Stimulated activated CD8-positive, alpha-beta memory T cell treated with anti-CD3 and anti-CD28 coated beads, Interleukin-12 subunit alpha, Interleukin-12 subunit beta, amount 100 ng/mL, for 4 hours (primary cell): Measurements from ENCODE around the gene PPCDC.
"Not testable (repeated sequence)": the region's sequence is repeated elsewhere in the genome, so short reads cannot be mapped to it uniquely, and the experiment has no call there.

Experiments used
- DNase-seq: peaks from one replicate; pipeline ENCODE4 v3.0.0-alpha.2; 2020; ENCODE audit warnings: low read depth

The PPCDC gene

GRCh38 chr15:75068748-75069147 is 45.4 kb downstream of the PPCDC start:
- no peak for DNase-seq

DNA sequence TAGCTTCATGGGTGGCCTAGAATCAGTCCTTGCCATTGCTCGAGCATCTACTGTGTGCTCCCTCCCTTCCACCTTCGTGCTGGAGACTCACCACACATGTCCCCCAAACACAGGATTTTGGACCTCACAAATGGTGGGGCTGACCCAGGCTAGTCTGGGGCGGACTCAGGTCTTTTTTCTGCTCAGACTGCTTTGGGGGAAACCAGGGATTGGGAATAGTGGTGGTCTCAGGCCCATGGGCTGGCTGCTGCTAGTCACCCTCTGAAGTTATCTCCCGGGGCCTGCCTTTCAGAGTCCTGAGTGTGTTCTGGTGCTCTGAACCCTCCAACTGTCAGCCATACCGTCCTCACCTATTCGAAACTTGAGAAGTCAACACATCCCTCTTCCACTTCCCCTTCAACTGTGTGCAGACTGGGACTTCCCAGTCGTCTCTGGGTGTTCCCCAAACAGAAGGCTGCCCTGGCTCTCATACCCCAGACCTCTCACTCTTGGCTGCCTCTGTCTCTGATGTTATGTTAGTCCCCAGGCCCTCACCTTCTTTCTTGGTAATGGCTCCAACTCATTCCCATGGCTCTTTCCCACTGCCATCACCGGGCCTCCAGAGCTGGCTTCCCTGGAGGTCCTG is 46.0 kb downstream of the PPCDC start:
- DNase-seq, result no peak

DNA sequence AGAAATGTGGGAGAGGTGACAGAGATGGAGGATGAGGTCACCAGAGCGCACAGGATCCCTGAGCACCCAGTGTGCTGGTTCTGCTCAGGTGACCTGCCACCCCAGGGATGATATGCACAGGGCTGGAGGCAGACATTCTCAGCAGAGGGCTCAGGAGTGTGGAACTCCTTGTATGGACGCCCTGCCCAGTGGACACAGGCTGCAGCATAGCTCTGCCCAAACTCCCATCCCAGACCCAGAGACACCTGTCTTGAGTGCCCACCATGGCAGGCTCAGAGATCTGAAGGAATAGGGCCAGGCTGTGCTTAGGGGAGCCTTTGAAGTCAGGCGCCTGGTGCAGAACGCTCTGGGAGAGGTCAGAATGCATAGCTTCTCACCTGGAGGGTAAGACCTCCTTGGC is 47.3 kb downstream of the PPCDC start:
- no peak for DNase-seq

- DNase-seq, result no peak
These were observed 49.8 kb downstream of the PPCDC start for GRCh38 chr15:75073197-75073596.

- DNase-seq, result no peak
These were observed 52.9 kb downstream of the PPCDC start for GRCh38 chr15:75076277-75076676.

DNA sequence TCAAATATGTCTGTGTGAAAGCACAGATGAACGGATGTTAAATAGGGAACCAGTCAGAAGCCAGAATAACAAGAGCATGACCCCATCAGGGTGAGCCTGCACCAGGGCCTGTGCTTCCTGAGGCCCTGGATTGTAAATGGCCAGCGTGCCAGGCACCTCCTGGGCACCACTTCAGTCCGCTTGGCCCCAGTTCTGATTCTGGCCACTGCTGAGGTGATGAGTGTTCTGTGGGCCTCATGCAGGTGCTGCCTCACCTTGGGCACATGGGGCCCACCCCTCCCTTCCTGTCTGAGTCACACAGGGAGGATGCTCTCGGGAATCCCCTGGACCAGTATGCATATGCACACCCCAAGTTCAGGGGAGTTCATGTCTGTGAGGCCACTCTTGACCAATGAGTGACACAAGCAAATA is 54.2 kb downstream of the PPCDC start:
- DNase-seq, result peak; percentile 10

- DNase-seq, result no peak
These were observed 57.8 kb downstream of the PPCDC start for GRCh38 chr15:75081150-75081549.

GRCh38 chr15:75082689-75083088 is 59.3 kb downstream of the PPCDC start:
- DNase-seq, result no peak

DNA sequence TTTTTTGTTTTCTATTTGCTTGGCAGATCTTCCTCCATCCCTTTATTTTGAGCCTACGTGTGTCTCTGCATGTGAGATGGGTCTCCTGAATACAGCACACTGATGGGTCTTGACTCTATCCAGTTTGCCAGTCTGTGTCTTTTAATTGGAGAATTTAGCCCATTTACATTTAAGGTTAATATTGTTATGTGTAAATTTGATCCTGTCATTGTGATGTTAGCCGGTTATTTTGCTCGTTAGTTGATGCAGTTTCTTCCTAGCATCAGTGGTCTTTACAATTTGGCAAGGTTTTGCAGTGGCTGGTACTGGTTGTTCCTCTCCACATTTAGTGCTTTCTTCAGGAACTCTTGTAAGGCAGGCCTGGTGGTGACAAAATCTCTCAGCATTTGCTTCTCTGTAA is 62.3 kb downstream of the PPCDC start:
- not testable (repeated sequence) for DNase-seq

DNA sequence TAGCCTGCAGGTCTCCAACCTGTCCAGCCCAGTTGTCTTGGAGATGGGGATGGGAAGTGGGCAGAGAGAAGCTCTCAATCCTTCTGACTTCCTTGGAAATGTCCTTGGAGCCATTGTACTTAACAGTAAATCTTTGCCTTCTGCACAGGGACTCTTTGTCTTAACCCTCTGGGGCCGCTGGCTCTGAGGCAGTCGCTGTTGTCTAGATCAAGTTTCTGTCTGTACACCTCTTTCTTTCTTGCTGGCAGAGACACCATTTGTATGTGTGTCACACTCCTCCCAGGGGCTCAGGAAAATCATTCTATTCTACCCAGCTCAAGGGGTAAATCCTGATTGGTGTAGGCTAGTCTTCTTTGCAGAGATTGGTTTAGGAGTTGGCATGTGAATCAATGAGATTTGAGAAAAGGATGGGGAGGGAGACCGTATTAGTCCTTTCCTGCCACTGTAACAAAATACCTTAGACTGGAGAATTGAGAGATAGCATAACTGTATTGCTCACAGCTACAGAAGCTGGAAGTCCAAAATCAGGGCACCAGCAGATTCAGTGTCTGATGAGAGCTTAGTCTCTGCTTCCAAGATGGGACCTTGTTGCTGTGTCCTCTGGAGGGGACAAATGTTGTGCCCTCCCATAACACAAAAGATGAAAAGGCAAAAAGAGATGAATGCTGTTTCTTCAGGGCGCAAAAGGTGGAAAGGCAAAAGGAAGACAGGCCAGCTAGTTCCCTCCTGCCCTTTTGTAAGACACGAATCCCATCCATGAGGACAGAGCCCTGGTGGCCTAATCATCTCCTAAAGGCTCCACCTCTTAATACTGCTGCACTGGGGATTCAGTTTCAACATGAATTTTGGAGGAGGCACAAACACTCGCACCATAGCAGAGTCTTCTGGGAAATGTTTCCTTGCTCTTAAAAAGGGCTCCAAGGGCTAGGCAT is 66.3 kb downstream of the PPCDC start:
- DNase-seq, result no peak

DNA sequence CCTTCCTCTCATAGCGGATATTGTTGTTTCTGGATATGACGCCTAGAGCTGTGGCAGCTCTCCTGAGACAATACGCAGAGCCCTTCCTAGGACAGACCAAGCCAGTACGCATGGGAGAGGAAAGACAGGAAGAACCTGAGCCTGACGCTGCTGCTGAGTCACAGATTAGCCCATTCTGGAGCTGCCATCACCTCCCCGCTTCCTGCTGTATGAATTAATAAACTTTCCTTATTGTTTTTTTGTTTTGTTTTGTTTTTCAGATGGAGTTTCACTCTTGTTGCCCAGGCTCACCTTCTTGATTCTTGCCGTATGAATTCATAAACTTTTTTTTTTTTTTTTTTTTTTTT is 67.0 kb downstream of the PPCDC start:
- DNase-seq, result no peak

- DNase-seq, result no peak
These were observed 68.4 kb downstream of the PPCDC start for GRCh38 chr15:75091814-75092213.

- DNase-seq, result not testable (repeated sequence)
These were observed 71.6 kb downstream of the PPCDC start for GRCh38 chr15:75094961-75095478.

GRCh38 chr15:75095594-75095993 is 72.2 kb downstream of the PPCDC start:
- DNase-seq, result no peak

GRCh38 chr15:75097939-75098338 is 74.5 kb downstream of the PPCDC start:
- no peak for DNase-seq

- DNase-seq, result no peak
These were observed 75.0 kb downstream of the PPCDC start for GRCh38 chr15:75098404-75098803.
